IPS DF 4.7 (cell line): ENCODE measurements around the gene ALDH16A1.

Experiments used
- DNase-seq: peaks from one replicate; pipeline ENCODE4 v3.0.0-alpha.2; 2013; ENCODE audit warnings: low spot score; ENCODE audit errors: extremely low read depth

The ALDH16A1 gene

DNA sequence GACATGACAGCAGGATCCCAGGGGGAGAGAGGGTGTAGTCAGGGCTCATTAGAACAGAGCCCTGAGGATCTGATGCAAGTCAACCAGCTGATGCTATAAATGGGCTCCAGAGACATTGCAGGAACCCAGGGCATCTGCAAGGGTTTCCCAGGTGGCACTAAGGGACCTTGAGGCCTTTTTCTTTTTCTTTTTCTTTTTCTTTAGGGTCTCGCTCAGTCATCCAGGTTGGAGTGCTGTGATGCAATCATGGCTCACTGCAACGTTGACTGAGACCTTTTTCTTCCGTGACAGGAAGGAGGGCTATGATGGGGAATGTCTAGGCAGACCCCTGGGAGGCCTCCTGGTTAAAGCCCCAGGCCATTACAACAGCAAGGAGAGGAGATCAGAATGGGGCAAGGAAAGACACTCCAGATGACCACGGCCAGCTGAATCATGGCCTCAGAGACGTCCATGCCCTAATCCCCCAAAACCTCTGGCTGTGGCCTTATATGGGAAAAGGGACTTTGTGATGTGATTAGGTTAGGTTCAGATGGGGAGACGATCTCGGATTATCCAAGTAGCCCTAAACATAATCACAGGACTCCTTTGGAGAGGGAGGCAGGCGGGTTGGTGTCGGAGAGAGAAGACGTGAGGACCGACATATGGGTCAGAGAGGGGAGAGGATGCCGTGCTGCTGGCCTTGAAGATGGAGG lies 54.9 kb downstream of the ALDH16A1 start:
- DNase-seq, result no peak

DNA sequence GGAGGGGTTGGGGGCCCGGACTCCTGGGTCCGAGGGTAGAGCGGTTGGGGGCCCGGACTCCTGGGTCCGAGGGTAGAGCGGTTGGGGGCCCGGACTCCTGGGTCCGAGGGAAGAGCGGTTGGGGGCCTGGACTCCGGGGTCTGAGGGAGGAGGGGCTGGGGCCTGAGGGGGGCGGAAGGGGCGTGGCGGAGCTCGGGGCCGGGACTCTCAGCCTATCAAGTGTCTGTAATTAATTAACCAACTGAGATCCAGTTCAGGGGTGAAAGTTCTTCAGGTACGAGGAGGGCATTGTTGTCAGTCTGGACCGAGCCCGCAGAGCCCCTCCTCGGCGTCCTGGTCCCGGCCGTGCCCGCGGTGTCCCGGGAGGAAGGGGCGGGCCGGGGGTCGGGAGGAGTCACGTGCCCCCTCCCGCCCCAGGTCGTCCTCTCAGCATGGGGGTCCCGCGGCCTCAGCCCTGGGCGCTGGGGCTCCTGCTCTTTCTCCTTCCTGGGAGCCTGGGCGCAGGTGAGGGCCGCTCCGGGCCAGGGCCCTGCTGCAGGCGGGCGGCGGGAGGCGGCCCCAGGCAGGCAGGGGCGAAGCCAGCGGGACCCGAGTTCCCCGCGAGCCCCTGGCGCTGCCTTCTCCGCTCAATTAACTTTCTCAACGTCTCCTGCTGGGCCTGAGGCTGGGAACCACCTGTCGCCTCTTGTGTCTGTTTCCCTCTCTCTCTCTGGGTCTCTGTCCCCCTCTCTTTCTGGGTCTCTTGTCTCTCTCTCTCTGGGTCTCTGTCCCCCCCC lies 60.1 kb downstream of the ALDH16A1 start:
- DNase-seq, result no peak

DNA sequence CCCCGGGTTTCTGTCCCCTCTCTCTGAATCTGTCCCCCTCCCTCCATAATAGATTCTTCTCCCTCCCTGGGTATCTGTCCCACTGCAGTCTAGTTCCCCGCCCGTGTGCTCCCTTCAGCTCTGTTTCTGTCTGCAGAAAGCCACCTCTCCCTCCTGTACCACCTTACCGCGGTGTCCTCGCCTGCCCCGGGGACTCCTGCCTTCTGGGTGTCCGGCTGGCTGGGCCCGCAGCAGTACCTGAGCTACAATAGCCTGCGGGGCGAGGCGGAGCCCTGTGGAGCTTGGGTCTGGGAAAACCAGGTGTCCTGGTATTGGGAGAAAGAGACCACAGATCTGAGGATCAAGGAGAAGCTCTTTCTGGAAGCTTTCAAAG lies 60.7 kb downstream of the ALDH16A1 start:
- DNase-seq, result no peak

DNA sequence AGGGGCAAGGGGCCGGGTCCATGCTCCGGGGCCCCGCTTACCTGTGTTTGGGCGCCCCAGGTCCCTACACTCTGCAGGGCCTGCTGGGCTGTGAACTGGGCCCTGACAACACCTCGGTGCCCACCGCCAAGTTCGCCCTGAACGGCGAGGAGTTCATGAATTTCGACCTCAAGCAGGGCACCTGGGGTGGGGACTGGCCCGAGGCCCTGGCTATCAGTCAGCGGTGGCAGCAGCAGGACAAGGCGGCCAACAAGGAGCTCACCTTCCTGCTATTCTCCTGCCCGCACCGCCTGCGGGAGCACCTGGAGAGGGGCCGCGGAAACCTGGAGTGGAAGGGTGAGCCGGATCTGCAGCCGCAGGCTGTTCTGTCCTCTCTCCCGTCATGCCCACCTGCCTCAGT lies 61.1 kb downstream of the ALDH16A1 start:
- no peak for DNase-seq

DNA sequence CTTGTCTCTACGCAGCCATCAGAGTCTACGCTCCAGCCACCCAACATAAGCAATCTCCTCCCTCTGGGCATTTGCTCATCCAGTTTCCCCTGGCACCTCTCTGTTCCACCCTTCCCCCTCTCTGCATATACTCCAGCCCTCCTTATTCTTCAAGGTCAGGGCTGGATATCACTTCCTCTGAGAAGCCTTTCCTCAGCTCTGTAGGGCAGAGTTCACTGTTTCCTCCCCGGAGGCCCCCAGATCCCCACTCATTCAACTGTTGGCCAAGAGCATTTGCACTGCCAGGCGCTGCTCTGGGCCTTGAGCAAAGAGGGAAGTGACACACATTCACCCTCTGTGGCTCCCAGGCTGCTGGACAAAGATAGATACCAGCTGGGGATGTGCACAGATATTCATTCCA lies 62.7 kb downstream of the ALDH16A1 start:
- DNase-seq, result no peak

DNA sequence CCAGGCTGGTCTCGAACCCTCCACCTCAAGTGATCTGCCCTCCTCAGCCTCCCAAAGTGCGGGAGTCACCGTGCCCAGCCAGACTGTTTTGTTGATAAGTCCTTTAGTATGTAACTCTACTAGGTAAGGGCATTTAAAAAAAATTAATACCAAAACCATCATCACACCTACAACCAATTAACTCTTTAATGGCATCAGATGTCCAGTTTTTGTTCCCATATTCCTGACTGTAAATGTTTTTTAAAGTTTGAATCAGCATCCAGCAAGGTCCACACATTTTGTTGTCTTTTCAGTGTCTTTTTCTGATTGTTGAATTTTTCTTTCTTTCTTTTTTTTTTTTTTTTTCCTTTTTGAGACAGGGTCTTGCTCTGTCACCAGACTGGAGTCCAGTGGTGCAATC lies 65.0 kb downstream of the ALDH16A1 start:
- DNase-seq, result no peak
